ENCODE data around the gene SF3B6.

Gene SF3B6

DNA sequence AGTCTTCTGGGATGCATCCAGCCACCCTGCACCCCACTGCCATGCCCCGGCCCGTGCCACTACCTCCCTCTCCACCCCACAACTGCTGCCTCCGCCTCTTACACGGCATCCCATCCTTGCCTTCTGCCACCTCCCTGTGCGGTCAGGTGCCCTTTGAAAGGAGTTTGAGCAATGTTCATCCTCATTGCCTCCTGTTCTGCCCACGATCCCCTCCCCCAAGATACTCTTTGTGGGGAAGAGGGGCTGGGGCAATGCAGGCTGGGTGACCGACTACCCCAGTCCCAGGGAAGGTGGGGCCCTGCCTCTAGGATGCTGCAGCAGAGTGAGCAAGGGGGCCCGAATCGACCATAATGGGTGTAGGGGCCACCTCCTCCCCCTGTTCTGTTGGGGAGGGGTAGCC, 57.9 kb downstream of the SF3B6 start:
- no peak for DNase-seq

DNA sequence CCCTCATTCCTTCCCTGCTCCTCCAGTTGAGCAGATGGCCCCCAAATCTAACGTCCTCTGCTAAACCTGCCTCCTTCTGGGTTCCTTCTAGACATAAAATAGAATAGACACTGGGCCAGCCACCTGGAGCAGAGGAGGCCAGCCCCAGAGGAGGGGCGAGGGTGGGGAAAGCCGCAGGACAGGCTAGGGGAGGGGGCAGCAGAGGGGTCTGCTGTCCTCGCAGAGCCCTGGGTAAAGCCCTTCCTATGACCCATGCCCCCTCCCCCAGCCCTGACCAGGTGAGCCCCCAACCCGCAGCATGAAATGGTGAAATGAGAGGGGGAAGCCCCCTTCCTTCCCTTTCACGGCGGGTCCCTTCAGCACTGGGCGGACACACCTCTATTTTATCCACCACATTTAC, 58.4 kb downstream of the SF3B6 start:
- DNase-seq: no peak

All from suppressor macrophage (primary cell).